ENCODE measurements around the gene CNFN.

DNA sequence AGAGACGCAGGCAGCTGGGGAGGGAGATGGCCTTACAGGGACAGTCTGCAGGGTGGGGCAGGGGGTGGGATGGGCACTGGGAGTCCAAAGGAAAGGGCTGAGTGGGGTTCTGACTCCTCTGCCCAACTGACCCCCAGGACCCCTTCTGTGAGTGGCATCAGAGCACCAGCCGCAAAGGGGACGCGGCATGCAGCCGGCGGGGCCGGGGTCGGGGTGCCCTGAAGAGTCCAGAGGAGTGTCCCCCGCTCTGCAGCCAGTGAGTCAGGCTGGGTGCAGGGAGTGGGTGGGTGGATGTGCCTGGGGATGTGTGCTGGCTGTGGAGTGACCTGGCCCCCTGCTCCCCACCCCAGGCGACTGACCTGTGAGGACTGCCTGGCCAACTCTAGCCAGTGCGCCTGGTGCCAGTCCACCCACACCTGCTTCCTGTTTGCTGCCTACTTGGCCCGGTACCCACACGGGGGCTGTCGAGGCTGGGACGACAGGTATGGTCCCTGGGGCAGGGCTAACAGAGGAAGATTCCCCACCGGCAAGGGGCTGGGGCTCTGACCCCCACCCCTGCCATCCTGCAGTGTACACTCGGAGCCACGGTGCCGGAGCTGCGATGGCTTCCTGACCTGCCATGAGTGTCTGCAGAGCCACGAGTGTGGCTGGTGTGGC is 38.9 kb downstream of the CNFN start:
- TF ChIP-seq POLR2AphosphoS5 (IDR thresholded peaks at IDR 0.05; ENCODE audit: low read depth, low read length): no peak
- no peak for TF ChIP-seq TAF1 (IDR thresholded peaks at IDR 0.05; ENCODE audit: low read depth, low read length)
- TF ChIP-seq POLR2A (IDR thresholded peaks at IDR 0.05; ENCODE audit: low read depth, low read length): no peak
- no peak for TF ChIP-seq SPI1 (IDR thresholded peaks at IDR 0.05; ENCODE audit: low read depth, low read length)
- no peak for TF ChIP-seq POU2F2 (IDR thresholded peaks at IDR 0.05; ENCODE audit: low read depth, low read length)
- no peak for TF ChIP-seq PAX5 (IDR thresholded peaks at IDR 0.05; ENCODE audit: insufficient read depth, low read length, severe bottlenecking)
